ENCODE results near the gene HOXB3.

HOXB3 gene

DNA sequence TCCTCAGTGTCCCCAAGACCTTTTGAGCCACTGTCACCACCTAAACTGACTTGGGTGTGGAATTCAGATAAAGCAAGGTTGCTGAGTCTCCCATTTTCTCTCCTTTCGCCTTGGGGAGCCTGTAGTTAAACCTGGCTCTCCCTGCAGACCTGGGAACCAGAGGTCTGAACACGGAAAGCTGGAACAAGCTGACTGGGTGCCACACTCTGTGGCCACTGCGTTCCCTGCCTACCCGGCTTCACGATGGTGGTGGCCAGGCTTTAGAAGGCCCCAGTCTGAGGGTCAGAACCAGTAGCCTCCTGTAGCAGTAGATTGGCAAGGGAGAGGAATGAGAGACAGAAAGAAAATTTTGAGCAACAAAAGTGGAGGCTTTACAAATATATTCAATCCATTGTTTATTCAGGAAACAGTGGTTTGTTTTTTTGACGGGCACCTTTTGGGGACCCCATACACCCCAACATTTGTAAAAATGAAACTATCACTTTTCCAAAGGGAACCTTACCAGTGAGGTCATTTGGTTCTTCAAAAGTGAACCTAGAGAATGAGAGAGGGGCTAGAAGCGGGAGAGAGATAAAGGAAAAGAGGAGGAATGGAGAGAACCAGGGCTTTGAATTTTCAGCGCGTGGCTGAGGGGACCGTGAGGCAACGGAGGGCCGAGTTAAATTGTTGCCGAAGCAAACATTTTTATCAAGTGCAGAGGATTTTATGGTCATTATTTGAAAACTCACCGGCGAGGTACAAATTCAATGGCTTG, 26.9 kb upstream of the HOXB3 start:
- FAIRE-seq (no peak), DNase-seq (ENCODE audit: insufficient read length) (no peak)
- TF ChIP-seq POLR2A (IDR thresholded peaks at IDR 0.05; ENCODE audit: low read depth, low read length) (no peak), TAF1 (IDR thresholded peaks at IDR 0.05; ENCODE audit: borderline replicate concordance, low read depth, low read length) (no peak), POLR2AphosphoS5 (IDR thresholded peaks at IDR 0.05; ENCODE audit: low read depth, low read length) (no peak)

DNA sequence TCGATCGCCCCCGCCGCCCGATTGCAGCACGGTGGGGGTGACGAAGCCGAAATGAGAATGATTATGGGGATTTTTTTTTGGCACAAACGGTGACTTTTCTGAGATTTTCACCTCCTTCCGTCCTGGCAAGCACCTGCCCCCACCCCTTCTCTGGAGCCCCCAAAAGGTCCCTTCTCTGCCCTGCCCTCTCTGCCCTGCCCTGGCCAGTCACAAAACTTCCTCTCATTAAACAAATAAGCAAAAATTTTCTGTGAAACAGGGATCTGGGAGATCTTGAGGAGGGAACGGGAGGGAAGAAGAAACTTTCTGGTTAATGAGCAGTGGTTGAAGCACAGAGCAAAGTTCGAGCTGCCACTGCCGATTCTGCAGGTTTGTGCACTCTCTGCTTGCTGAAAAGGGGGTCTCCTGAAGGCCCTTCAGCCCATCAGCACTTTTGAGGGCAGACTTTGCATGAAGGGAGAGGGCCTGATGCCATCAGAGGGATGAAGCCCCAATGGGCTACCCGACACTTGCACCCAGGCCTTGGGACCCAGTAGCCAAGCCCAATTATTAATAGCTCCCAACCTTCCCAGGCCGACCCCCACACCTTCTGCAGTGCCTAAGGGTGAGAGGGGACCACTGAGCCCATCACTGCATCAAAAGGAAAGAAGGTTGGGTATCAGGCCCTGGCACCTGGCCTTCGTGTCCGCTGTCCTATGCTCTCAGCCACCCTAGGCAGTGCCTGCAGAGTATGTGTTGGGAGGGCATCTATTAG, 26.1 kb upstream of the HOXB3 start:
- FAIRE-seq (no peak), DNase-seq (ENCODE audit: insufficient read length) (no peak)
- TF ChIP-seq TAF1 (IDR thresholded peaks at IDR 0.05; ENCODE audit: borderline replicate concordance, low read depth, low read length) (no peak), POLR2A (IDR thresholded peaks at IDR 0.05; ENCODE audit: low read depth, low read length) (no peak), POLR2AphosphoS5 (IDR thresholded peaks at IDR 0.05; ENCODE audit: low read depth, low read length) (no peak)

DNA sequence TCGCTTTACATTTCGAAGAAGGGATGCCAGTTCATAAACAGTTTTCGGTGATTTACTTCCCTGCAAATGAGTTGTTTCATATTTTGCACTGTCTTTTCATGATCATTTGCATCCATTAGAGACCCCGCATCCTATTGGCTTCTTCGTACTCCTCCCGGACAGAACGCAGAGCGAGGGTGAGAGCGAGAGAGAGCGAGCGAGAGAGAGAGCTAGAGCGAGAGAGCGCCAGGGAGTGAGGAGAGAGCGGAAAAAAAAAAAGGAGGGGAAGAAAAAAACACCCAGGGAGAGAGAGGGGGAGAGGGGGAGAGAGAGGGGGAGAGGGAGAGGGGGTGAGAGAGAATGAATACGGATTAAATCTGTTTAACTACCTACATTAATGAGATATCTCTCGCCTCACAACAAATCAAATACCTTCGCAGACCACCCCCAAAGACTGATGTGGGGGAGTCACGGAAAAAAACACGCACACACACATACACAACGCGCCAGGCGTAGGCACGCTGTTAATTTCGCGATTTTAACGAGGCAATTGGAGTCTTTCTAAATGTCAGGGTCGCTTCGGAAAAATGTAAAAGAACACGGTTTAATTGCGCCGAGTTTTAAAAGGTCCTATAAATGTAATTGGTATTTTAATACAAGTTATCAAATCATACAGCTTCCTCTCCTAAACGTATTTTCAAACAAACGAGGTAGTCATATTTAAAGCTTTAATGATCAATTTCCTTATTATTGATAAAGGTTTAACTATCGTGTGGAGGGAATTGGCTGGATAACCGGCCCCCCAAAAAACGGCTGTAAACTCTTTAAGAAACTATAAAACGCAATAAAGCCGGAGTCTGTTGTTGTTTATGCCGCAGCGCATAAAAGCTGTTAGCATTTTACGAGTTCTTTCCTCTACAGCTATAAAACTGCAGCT, 25.3 kb upstream of the HOXB3 start, which contains the start of gene HOXB8:
TSS of gene HOXB8 (minus strand) at position 246 of the 916 bp plus-strand sequence. CDS start 588 bp downstream, outside the sequence.
- TF ChIP-seq POLR2A (IDR thresholded peaks at IDR 0.05; ENCODE audit: low read depth, low read length) (no peak), POLR2AphosphoS5 (IDR thresholded peaks at IDR 0.05; ENCODE audit: low read depth, low read length) (no peak), TAF1 (IDR thresholded peaks at IDR 0.05; ENCODE audit: borderline replicate concordance, low read depth, low read length) (no peak)
- no peak for DNase-seq (ENCODE audit: insufficient read length)
- no peak for FAIRE-seq

DNA sequence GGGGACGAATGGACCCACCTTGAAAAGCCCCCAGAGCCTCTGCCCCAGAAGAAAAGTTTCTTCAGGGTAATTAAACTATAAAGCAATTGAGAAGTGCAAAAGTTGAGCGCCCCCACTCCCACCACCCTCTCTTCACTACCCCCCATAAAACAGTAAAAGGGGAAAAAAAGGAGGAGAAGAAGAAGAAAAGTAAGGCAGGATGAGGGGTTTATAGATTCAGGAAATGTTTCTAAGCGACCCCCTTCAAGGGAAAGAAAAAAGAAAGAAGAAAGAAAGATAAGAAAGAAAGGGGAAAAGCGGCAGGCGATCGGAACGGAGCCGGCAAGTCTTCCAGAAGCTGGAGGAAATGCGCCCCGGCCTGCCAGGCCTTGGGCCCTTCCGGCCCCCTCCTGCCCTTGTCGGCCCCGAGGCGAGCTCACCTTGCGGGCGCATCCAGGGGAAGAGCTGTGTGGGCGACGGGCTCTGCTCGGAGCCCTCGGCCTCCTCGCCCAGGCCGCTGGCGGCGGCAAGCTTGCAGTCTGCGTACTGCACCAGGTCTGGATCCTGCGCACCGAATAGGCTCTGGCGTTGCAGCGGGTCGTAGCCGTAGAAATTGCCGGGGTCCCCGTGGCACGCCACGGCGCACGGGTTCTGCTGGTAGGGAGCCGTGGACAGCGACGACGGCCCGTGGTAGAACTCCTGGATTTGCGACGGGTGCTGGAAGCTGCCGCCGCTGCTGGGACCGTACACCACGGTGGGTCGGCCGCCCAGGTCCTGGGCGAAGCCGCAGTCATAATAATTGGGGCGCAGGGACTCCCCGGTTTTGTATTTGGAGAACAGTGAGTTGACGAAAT, 24.0 kb upstream of the HOXB3 start:
- FAIRE-seq (peak; percentile 68), DNase-seq (ENCODE audit: insufficient read length) (peak; percentile 42)
- TF ChIP-seq TAF1 (IDR thresholded peaks at IDR 0.05; ENCODE audit: borderline replicate concordance, low read depth, low read length) = no peak
- no peak for TF ChIP-seq POLR2AphosphoS5 (IDR thresholded peaks at IDR 0.05; ENCODE audit: low read depth, low read length)
- TF ChIP-seq POLR2A (IDR thresholded peaks at IDR 0.05; ENCODE audit: low read depth, low read length) = no peak

DNA sequence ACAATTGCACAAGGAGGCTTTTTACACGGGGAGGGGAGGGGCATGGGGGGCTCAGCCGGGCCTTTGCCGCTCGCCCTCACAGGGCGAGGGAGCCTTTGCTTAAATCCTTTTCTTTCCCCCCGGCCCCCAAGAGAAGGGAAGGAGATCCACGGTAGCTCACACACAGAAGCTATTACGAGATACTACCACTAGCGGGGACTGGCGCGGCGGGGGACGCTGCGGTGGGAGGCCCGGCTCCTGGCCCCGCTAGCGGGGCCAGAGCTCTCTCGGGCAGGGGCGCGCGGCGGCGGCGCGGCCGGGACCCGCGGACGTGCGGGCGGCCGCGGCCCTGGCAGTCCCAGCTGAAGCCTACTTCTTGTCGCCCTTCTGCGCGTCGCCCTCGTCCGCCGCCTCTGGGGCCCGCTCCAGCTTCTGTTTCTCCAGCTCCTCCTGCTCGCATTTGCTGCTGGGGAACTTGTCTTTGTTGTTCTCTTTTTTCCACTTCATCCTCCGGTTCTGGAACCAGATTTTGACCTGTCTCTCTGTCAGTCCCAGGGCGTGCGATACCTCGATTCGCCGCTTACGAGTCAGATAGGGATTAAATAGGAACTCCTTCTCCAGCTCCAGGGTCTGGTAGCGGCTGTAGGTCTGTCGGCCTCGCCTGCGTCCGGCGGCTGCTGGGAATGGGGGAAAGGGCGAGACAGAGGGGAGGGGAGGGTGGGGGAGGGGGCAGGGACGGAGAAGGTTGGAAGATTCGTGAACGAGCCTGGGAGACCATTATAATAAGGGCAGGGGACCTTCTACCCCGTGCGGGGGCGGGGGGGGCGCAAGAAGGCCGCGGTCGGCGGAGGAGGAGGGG, 23.0 kb upstream of the HOXB3 start:
- DNase-seq (ENCODE audit: insufficient read length) = peak; percentile 67
- FAIRE-seq = peak; percentile 24
- TF ChIP-seq POLR2A (IDR thresholded peaks at IDR 0.05; ENCODE audit: low read depth, low read length) = no peak
- no peak for TF ChIP-seq POLR2AphosphoS5 (IDR thresholded peaks at IDR 0.05; ENCODE audit: low read depth, low read length)
- TF ChIP-seq TAF1 (IDR thresholded peaks at IDR 0.05; ENCODE audit: borderline replicate concordance, low read depth, low read length) = no peak

DNA sequence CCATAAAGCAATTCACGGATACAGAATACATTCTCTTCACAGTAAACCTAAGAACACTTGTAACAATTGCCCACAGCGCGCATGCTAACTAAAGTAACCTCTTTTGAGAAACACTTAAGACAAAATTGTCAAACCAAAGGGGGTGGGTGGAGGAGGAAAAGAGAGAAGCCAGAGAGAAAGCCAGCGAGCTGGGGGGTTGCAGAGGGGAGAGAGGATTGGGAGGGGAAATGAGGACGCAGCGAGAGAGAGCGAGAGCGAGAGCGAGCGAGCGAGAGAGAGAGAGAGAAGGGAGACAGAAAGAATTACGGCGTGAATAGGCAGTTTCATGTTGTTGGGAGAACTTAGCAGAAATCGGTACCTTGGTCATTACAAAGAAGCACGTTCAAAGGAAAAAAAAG, 22.4 kb upstream of the HOXB3 start:
- FAIRE-seq (peak; percentile 65), DNase-seq (ENCODE audit: insufficient read length) (no peak)
- no peak for TF ChIP-seq TAF1 (IDR thresholded peaks at IDR 0.05; ENCODE audit: borderline replicate concordance, low read depth, low read length)
- no peak for TF ChIP-seq POLR2AphosphoS5 (IDR thresholded peaks at IDR 0.05; ENCODE audit: low read depth, low read length)
- no peak for TF ChIP-seq POLR2A (IDR thresholded peaks at IDR 0.05; ENCODE audit: low read depth, low read length)

DNA sequence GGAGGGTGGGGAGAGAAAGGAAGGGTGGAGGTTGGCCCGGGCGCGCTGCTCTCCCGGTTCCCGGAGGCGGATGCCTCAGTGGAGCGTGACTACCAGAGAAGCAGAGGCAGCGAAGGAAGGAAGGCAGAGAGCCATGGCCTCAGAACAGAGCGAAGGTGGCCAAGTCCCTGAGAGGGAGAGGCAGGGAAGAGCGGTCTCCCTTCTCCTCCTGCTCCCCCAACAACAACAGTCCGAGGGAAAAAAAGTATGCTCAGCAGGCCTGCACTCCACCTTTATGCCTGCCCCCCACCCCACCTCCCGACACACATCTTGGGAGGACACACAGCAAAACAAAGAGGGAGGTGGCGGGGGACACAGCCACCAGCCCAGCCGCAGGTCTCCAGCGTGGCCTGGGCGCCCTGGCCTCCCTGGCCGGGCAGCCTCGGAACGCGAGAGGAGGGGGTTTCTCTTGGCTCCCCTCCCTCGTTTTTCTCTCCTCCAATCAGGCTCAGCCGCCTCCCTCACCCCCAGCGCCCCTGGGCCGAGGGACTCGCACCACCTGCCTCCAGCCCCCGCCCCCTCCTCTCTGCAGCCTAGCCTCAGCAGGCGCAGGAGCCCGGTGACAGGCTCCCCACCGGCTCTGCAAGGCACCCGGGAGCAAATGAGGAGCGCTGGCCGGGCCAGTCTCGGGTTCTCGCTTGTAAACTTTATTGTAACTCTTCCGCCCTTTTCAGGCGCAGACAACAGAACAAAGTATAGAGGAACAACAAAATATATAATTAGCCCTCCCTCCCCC, 21.8 kb upstream of the HOXB3 start:
- DNase-seq (ENCODE audit: insufficient read length) = no peak
- no peak for FAIRE-seq

DNA sequence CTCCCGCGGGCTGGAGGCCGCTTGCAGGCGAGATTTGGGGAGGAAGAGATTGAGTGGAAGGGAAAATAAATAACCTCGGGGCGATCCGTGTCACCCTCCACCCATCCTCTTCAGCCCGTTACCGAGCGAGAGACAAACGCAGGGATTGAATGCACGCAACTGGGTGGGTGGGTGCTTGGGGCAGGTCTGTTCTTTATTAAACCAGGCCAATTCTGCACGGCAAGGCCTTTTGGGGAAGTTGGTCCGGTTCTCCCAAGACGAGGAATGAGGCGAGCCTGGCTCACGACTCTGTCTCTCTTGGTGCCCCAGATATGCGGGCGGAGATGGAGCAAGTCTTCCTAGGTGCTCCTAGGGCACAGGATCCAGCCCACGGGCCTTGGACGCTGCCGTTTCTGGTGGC, 21.2 kb upstream of the HOXB3 start:
- DNase-seq (ENCODE audit: insufficient read length) (peak; percentile 41), FAIRE-seq (peak; percentile 66)
- TF ChIP-seq TAF1 (IDR thresholded peaks at IDR 0.05; ENCODE audit: borderline replicate concordance, low read depth, low read length) = no peak
- no peak for TF ChIP-seq POLR2A (IDR thresholded peaks at IDR 0.05; ENCODE audit: low read depth, low read length)
- no peak for TF ChIP-seq POLR2AphosphoS5 (IDR thresholded peaks at IDR 0.05; ENCODE audit: low read depth, low read length)

More for the DNA sequence above, 21.8 kb upstream of the HOXB3 start:
- TF ChIP-seq POLR2A (IDR thresholded peaks at IDR 0.05; ENCODE audit: low read depth, low read length) (no peak), POLR2AphosphoS5 (IDR thresholded peaks at IDR 0.05; ENCODE audit: low read depth, low read length) (no peak), TAF1 (IDR thresholded peaks at IDR 0.05; ENCODE audit: borderline replicate concordance, low read depth, low read length) (no peak)
